Measurements from ENCODE around the gene FOXP1.

DNA sequence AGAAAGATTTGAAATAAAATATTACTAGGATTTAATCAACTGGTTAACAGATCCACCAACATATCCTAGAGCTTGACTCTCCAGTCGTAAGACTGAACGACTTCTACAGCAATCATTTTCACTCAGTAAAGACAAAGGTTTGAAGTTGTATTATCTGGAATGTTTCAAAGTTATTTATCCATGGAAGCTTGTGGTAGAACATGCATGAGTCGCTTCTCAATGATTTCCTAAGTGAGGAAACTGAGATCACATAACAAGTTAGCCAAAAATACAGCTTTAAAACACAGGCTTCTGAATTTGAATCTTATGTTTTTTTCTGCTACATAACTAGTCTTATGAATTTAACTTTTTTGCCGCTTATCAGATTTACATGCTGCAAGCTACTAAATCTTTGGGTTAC is 241.8 kb downstream of the FOXP1 start:
- TF ChIP-seq, protein P1, sequence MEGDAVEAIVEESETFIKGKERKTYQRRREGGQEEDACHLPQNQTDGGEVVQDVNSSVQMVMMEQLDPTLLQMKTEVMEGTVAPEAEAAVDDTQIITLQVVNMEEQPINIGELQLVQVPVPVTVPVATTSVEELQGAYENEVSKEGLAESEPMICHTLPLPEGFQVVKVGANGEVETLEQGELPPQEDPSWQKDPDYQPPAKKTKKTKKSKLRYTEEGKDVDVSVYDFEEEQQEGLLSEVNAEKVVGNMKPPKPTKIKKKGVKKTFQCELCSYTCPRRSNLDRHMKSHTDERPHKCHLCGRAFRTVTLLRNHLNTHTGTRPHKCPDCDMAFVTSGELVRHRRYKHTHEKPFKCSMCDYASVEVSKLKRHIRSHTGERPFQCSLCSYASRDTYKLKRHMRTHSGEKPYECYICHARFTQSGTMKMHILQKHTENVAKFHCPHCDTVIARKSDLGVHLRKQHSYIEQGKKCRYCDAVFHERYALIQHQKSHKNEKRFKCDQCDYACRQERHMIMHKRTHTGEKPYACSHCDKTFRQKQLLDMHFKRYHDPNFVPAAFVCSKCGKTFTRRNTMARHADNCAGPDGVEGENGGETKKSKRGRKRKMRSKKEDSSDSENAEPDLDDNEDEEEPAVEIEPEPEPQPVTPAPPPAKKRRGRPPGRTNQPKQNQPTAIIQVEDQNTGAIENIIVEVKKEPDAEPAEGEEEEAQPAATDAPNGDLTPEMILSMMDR (IDR thresholded peaks at IDR 0.05) = no peak
- TF ChIP-seq EZH2 (IDR thresholded peaks at IDR 0.05) (no peak), EZH2phosphoT487 (IDR thresholded peaks at IDR 0.05) (no peak)

Data from neural progenitor cell (in vitro differentiated cells).